ENCODE measurements around the gene CSK. TPM values are rescaled to one million over a fixed set of nuclear protein-coding genes. Genes with fewer than 3 reads are reported as not detected.

CSK gene
- total RNA-seq, 4 donors from 2014 or later = 37.6 to 47.3 (median 45.4) TPM

- no peak overlapping the region for H3K4me3 ChIP-seq (ENCODE audit: low read depth, poor library complexity, severe bottlenecking)
- no peak for DNase-seq (ENCODE audit: low spot score in 2 of 2)
- intact Hi-C loops (cut with DNase I; ENCODE audit: low total_unique reads) = no loop called here
- WGBS, 2 donors = 48 to 51% methylated on average over 5 of the region's 5 CpGs
- no peak for TF ChIP-seq POLR2A (IDR thresholded peaks at IDR 0.05)
- TF ChIP-seq, protein P1, sequence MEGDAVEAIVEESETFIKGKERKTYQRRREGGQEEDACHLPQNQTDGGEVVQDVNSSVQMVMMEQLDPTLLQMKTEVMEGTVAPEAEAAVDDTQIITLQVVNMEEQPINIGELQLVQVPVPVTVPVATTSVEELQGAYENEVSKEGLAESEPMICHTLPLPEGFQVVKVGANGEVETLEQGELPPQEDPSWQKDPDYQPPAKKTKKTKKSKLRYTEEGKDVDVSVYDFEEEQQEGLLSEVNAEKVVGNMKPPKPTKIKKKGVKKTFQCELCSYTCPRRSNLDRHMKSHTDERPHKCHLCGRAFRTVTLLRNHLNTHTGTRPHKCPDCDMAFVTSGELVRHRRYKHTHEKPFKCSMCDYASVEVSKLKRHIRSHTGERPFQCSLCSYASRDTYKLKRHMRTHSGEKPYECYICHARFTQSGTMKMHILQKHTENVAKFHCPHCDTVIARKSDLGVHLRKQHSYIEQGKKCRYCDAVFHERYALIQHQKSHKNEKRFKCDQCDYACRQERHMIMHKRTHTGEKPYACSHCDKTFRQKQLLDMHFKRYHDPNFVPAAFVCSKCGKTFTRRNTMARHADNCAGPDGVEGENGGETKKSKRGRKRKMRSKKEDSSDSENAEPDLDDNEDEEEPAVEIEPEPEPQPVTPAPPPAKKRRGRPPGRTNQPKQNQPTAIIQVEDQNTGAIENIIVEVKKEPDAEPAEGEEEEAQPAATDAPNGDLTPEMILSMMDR (IDR thresholded peaks at IDR 0.05) = no peak
These were observed 8.1 kb upstream of the CSK start for GRCh38 chr15:74773731-74774252.

DNA sequence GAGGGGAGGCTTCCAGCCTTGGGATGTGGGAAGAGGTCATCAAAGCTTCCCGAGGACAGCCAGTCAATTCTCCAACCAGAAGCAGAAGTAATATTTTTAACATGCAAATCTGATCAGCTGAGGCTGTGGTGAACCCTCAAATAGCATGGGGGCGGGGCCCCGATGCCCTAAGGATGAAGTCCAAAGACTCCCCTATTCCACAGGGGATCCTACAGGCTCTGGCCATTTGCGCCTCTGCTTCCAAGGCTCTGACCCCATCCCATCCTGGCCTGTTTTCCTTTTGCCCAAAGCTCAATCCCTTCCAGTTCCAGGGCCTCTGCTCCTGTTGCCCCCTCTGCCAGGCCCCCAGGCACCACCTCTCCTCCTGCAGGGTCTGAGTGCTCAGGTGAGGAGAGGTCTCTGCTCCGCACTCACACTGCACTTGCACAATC, 6.7 kb upstream of the CSK start:
- 70 to 85% methylated on average over 5 of the region's 5 CpGs for WGBS, 2 donors
- intact Hi-C loops (cut with DNase I; ENCODE audit: low total_unique reads) = no loop called here
- no peak for DNase-seq (ENCODE audit: low spot score in 2 of 2)
- H3K4me3 ChIP-seq (ENCODE audit: low read depth, poor library complexity, severe bottlenecking) = no peak overlapping the region
- TF ChIP-seq, protein P1 (IDR thresholded peaks at IDR 0.05) = no peak
- TF ChIP-seq POLR2A (IDR thresholded peaks at IDR 0.05) = no peak

DNA sequence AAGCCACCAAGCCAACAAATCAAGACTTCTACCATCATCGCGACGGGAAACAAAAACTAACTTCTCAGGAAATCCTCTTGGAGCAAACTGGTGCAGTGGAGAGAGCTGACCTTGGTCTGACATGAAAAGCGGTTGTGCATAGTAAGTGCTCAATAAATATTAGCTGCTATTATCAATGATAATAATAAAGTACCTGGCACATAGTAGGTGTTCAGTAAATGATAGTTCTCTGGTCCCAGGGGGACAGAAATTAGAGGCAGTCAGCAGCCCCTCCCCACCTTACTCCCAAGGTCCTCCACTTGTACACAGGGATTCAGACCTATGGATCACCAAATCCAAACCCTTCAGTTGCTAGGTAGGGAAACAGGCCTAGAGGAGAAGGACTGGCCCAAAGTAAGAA, 6.0 kb upstream of the CSK start:
- DNase-seq (ENCODE audit: low spot score in 2 of 2) = no peak
- H3K4me3 ChIP-seq (ENCODE audit: low read depth, poor library complexity, severe bottlenecking) = no peak overlapping the region
- TF ChIP-seq, protein P1 (IDR thresholded peaks at IDR 0.05) = no peak
- intact Hi-C loops (cut with DNase I; ENCODE audit: low total_unique reads) = no loop called here
- WGBS, 2 donors = 79% methylated on average over 4 of the region's 4 CpGs

GRCh38 chr15:74776821-74777768, 4.8 kb upstream of the CSK start:
- TF ChIP-seq, protein P1 (IDR thresholded peaks at IDR 0.05) = no peak
- no peak for TF ChIP-seq POLR2A (IDR thresholded peaks at IDR 0.05)
- WGBS, 2 donors = 42 to 44% methylated on average over 13 of the region's 13 CpGs
- intact Hi-C loops (cut with DNase I; ENCODE audit: low total_unique reads) = no loop called here
- DNase-seq (ENCODE audit: low spot score in 2 of 2) = no peak
- no peak overlapping the region for H3K4me3 ChIP-seq (ENCODE audit: low read depth, poor library complexity, severe bottlenecking)

DNA sequence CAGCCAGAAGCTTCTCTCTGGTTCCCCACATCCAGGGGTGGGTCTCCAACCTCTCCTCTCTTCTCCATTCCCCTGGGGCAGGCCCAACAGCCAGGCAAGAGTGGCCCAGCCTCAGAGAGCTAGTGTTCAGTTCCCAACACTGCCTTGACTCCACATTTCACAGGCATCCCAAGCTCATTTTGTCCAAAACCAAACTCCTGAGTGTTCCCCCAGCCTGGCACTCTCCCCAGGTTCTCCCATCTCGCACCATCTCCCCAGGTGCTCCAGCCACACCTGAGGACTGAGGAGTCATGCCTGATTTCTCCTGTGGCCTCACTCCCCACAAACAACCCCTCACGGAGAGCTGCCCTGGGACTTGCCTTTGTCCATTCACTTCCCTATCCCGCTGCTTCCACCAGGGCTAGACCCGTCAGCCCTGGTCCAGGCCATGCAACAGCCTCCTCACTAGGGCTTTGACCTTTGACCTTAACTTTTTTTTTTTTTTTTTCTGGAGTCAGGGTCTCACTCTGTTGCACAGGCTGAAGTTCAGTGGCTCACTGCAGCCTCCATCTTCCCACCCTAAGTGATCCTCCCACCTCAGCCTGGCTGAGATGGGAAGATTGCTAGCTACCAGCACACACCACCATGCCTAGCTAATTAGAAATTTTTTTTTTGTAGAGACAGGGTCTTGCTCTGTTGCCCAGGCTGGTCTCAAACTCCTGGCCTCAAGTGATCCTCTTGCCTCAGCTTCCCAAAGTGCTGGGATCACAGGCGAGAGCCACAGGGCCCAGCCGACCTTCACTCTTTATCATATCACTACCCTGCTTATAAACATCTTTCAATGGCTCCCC, 3.9 kb upstream of the CSK start:
- no peak for TF ChIP-seq POLR2A (IDR thresholded peaks at IDR 0.05)
- TF ChIP-seq, protein P1 (IDR thresholded peaks at IDR 0.05) = no peak
- 88 to 92% methylated on average over 6 of the region's 6 CpGs for WGBS, 2 donors
- DNase-seq (ENCODE audit: low spot score in 2 of 2) = no peak
- no peak overlapping the region for H3K4me3 ChIP-seq (ENCODE audit: low read depth, poor library complexity, severe bottlenecking)
- intact Hi-C loops (cut with DNase I; ENCODE audit: low total_unique reads) = no loop called here
